ENCODE measurements around the gene TOR1B. TPM values are rescaled to one million over a fixed set of nuclear protein-coding genes. Genes with fewer than 3 reads are reported as not detected.

TOR1B gene
- total RNA-seq, 1 donor, result 12.3 TPM

GRCh38 chr9:129815278-129815677 lies 12.3 kb downstream of the TOR1B start:
- H3K27me3 ChIP-seq (ENCODE audit: insufficient read depth, low read length), result no peaks in the 10 kb centered on the region
- H3K9me3 ChIP-seq (ENCODE audit: low read depth, low read length), result no peaks in the 10 kb centered on the region
- H3K4me3 ChIP-seq (ENCODE audit: low read length), result no peak overlapping the region
- peaks cover 24% of the 10 kb centered on the region for H3K4me1 ChIP-seq (ENCODE audit: insufficient read depth, low read length)

GRCh38 chr9:129816501-129817435 lies 13.8 kb downstream of the TOR1B start:
- Histone ChIP-seq H3K27me3 (ENCODE audit: insufficient read depth, low read length) (no peaks in the 10 kb centered on the region), H3K4me1 (ENCODE audit: insufficient read depth, low read length) (peaks cover 24% of the 10 kb centered on the region), H3K9me3 (ENCODE audit: low read depth, low read length) (no peaks in the 10 kb centered on the region), H3K4me3 (ENCODE audit: low read length) (no peak overlapping the region)

GRCh38 chr9:129822898-129823541 lies 20.0 kb downstream of the TOR1B start:
- Histone ChIP-seq H3K9me3 (ENCODE audit: low read depth, low read length) (no peaks in the 10 kb centered on the region), H3K4me1 (ENCODE audit: insufficient read depth, low read length) (peaks cover 16% of the 10 kb centered on the region), H3K4me3 (ENCODE audit: low read length) (peak overlapping the region; percentile 41), H3K27me3 (ENCODE audit: insufficient read depth, low read length) (no peaks in the 10 kb centered on the region)

- H3K4me3 ChIP-seq (ENCODE audit: low read length), result peak overlapping the region; percentile 67
- H3K9me3 ChIP-seq (ENCODE audit: low read depth, low read length), result no peaks in the 10 kb centered on the region
Observed at GRCh38 chr9:129823542-129823934, 20.6 kb downstream of the TOR1B start.

GRCh38 chr9:129823935-129824601 lies 21.1 kb downstream of the TOR1B start, which contains the start of gene TOR1A:
Gene TOR1A, minus strand, starts transcription at chr9:129824136. Its CDS starts 51 bp downstream, at chr9:129824085.
- H3K9me3 ChIP-seq (ENCODE audit: low read depth, low read length), result no peaks in the 10 kb centered on the region

More at GRCh38 chr9:129823542-129823934, 20.6 kb downstream of the TOR1B start:
- Histone ChIP-seq H3K4me1 (ENCODE audit: insufficient read depth, low read length) (peaks cover 11% of the 10 kb centered on the region), H3K27me3 (ENCODE audit: insufficient read depth, low read length) (no peaks in the 10 kb centered on the region)

GRCh38 chr9:129826344-129826743 lies 23.4 kb downstream of the TOR1B start:
- H3K9me3 ChIP-seq (ENCODE audit: low read depth, low read length), result no peaks in the 10 kb centered on the region
- H3K4me1 ChIP-seq (ENCODE audit: insufficient read depth, low read length), result peaks cover 10% of the 10 kb centered on the region
- no peaks in the 10 kb centered on the region for H3K27me3 ChIP-seq (ENCODE audit: insufficient read depth, low read length)

More at GRCh38 chr9:129823935-129824601, 21.1 kb downstream of the TOR1B start, which contains the start of gene TOR1A:
- peak within 1 kb of the TSS; percentile 67 for H3K4me3 ChIP-seq (ENCODE audit: low read length)
- H3K4me1 ChIP-seq (ENCODE audit: insufficient read depth, low read length), result peaks cover 10% of the 10 kb centered on the region
- no peaks in the 10 kb centered on the region for H3K27me3 ChIP-seq (ENCODE audit: insufficient read depth, low read length)

GRCh38 chr9:129826759-129827158 lies 23.8 kb downstream of the TOR1B start:
- H3K27me3 ChIP-seq (ENCODE audit: insufficient read depth, low read length), result no peaks in the 10 kb centered on the region
- no peak overlapping the region for H3K4me3 ChIP-seq (ENCODE audit: low read length)
- no peaks in the 10 kb centered on the region for H3K9me3 ChIP-seq (ENCODE audit: low read depth, low read length)
- H3K4me1 ChIP-seq (ENCODE audit: insufficient read depth, low read length), result peaks cover 10% of the 10 kb centered on the region

More at GRCh38 chr9:129826344-129826743, 23.4 kb downstream of the TOR1B start:
- H3K4me3 ChIP-seq (ENCODE audit: low read length), result no peak overlapping the region

GRCh38 chr9:129828051-129828450 lies 25.1 kb downstream of the TOR1B start:
- Histone ChIP-seq H3K9me3 (ENCODE audit: low read depth, low read length) (no peaks in the 10 kb centered on the region), H3K4me3 (ENCODE audit: low read length) (no peak overlapping the region), H3K4me1 (ENCODE audit: insufficient read depth, low read length) (peaks cover 1% of the 10 kb centered on the region), H3K27me3 (ENCODE audit: insufficient read depth, low read length) (no peaks in the 10 kb centered on the region)

GRCh38 chr9:129828969-129829368 lies 26.0 kb downstream of the TOR1B start:
- Histone ChIP-seq H3K27me3 (ENCODE audit: insufficient read depth, low read length) (no peaks in the 10 kb centered on the region), H3K4me3 (ENCODE audit: low read length) (no peak overlapping the region), H3K4me1 (ENCODE audit: insufficient read depth, low read length) (peaks cover 9% of the 10 kb centered on the region), H3K9me3 (ENCODE audit: low read depth, low read length) (no peaks in the 10 kb centered on the region)

- H3K9me3 ChIP-seq (ENCODE audit: low read depth, low read length), result no peaks in the 10 kb centered on the region
- H3K4me3 ChIP-seq (ENCODE audit: low read length), result no peak overlapping the region
- H3K27me3 ChIP-seq (ENCODE audit: insufficient read depth, low read length), result no peaks in the 10 kb centered on the region
- H3K4me1 ChIP-seq (ENCODE audit: insufficient read depth, low read length), result peaks cover 31% of the 10 kb centered on the region
Observed at GRCh38 chr9:129832982-129833381, 30.0 kb downstream of the TOR1B start.

GRCh38 chr9:129834489-129835127 lies 31.6 kb downstream of the TOR1B start:
- Histone ChIP-seq H3K4me1 (ENCODE audit: insufficient read depth, low read length) (peaks cover 43% of the 10 kb centered on the region), H3K4me3 (ENCODE audit: low read length) (peak overlapping the region; percentile 93), H3K9me3 (ENCODE audit: low read depth, low read length) (no peaks in the 10 kb centered on the region), H3K27me3 (ENCODE audit: insufficient read depth, low read length) (no peaks in the 10 kb centered on the region)

GRCh38 chr9:129835128-129835859 lies 32.3 kb downstream of the TOR1B start, which contains the start of the genes C9orf78 and USP20:
Gene C9orf78, minus strand, starts transcription at chr9:129835275. Its CDS starts 54 bp downstream, at chr9:129835221.
Gene USP20, plus strand, starts transcription at chr9:129835458. Its CDS starts 17,098 bp downstream, at chr9:129852556.
- peak within 1 kb of the TSS; percentile 93 for H3K4me3 ChIP-seq (ENCODE audit: low read length)
- peaks cover 50% of the 10 kb centered on the region for H3K4me1 ChIP-seq (ENCODE audit: insufficient read depth, low read length)
- no peaks in the 10 kb centered on the region for H3K27me3 ChIP-seq (ENCODE audit: insufficient read depth, low read length)
- H3K9me3 ChIP-seq (ENCODE audit: low read depth, low read length), result no peaks in the 10 kb centered on the region

- Histone ChIP-seq H3K9me3 (ENCODE audit: low read depth, low read length) (no peaks in the 10 kb centered on the region), H3K4me3 (ENCODE audit: low read length) (peak overlapping the region; percentile 93), H3K27me3 (ENCODE audit: insufficient read depth, low read length) (no peaks in the 10 kb centered on the region), H3K4me1 (ENCODE audit: insufficient read depth, low read length) (peaks cover 51% of the 10 kb centered on the region)
Observed at GRCh38 chr9:129835860-129836223, 32.9 kb downstream of the TOR1B start.
